ENCODE measurements around the gene ASAP2.

The ASAP2 gene

DNA sequence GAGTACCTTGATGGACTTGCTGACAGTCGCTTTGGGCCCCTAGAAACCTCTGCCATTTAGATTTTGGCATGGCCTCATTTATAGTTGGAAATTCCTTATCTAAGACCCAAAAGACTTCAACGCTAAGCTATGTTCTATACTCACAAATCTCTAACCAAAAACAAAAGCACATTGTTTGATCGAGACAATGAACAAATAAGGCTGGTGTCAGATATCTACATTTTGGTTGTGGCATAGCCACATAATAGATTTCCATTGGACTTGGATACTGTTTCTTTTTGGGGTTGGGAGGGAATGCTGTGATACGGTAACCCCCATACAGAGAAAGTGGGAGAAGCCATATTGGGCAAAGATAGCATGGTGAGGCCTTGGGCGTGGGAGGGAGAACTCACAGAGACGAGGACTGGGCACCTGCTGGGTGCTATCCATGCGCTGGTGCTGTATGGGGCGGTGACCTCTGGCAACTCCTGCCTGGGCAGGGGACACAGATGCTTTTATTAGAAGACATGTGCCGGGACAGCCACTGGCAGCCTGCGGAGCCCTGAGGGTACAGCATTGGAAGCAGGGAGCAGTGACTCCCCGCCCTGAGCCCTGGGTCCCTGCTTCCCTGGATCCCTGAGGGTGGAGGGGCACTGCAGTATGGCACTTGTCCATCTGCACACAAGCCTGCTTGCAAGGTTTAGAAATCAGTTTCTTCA, 97.1 kb downstream of the ASAP2 start:
- Histone ChIP-seq H3K27me3 (no peaks in the 10 kb centered on the region), H3K4me1 (ENCODE audit: control insufficient read depth in 1 of 2, insufficient read depth in 1 of 2, low read depth in 1 of 2, low read length in 1 of 2) (no peaks in the 10 kb centered on the region), H3K9me3 (no peaks in the 10 kb centered on the region), H3K27ac (no peak overlapping the region), H3K36me3 (no peaks in the 10 kb centered on the region), H3K4me3 (ENCODE audit: low read depth in 1 of 2, low read length in 1 of 2) (no peak overlapping the region)
- TF ChIP-seq, protein P1, sequence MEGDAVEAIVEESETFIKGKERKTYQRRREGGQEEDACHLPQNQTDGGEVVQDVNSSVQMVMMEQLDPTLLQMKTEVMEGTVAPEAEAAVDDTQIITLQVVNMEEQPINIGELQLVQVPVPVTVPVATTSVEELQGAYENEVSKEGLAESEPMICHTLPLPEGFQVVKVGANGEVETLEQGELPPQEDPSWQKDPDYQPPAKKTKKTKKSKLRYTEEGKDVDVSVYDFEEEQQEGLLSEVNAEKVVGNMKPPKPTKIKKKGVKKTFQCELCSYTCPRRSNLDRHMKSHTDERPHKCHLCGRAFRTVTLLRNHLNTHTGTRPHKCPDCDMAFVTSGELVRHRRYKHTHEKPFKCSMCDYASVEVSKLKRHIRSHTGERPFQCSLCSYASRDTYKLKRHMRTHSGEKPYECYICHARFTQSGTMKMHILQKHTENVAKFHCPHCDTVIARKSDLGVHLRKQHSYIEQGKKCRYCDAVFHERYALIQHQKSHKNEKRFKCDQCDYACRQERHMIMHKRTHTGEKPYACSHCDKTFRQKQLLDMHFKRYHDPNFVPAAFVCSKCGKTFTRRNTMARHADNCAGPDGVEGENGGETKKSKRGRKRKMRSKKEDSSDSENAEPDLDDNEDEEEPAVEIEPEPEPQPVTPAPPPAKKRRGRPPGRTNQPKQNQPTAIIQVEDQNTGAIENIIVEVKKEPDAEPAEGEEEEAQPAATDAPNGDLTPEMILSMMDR (IDR thresholded peaks at IDR 0.05): no peak

DNA sequence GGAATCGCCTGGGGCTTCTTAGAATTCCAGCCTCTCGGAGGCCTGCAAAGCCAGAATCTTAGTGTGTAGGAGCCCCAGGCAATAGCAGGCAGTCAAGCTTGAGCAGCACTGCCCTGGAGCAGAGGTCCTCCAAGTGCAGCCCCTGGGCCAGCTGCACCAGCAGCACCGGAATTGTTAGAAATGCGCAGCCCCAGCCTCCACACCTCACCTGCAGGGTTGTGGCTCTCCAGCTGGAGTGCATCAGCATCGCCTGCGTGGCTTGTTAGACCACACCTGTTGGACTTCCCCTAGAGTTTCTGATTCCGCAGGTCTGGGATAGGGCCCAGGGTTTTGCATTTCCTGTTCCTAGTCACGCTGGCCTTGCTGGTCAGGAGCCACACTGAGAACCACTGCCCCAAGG, 100.3 kb downstream of the ASAP2 start:
- Histone ChIP-seq H3K4me1 (ENCODE audit: control insufficient read depth in 1 of 2, insufficient read depth in 1 of 2, low read depth in 1 of 2, low read length in 1 of 2) (no peaks in the 10 kb centered on the region), H3K4me3 (ENCODE audit: low read depth in 1 of 2, low read length in 1 of 2) (no peak overlapping the region), H3K27ac (no peak overlapping the region), H3K36me3 (no peaks in the 10 kb centered on the region), H3K27me3 (no peaks in the 10 kb centered on the region), H3K9me3 (no peaks in the 10 kb centered on the region)
- TF ChIP-seq, protein P1 (IDR thresholded peaks at IDR 0.05): no peak

DNA sequence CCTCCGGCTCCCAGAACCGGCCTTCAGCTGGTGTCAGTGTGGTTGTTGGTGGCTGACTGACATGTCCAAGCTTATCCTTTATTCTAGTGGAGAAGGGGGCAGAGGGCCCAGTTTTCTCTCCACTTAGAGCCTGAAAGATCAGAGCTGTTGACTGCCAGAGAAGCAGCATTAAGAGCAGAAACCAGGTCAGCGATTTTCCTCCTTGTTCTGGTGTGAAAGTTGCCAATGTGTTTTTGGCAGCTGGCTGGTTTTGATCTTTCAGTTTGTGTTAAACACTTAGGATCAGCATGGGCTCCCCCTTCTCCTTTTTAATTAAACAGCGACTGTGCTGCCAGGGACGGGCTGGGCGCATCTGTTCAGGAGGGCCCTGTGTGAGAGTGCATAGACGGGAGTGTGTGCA, 100.9 kb downstream of the ASAP2 start:
- Histone ChIP-seq H3K9me3 (no peaks in the 10 kb centered on the region), H3K36me3 (no peaks in the 10 kb centered on the region), H3K27ac (no peak overlapping the region), H3K27me3 (no peaks in the 10 kb centered on the region), H3K4me1 (ENCODE audit: control insufficient read depth in 1 of 2, insufficient read depth in 1 of 2, low read depth in 1 of 2, low read length in 1 of 2) (no peaks in the 10 kb centered on the region), H3K4me3 (ENCODE audit: low read depth in 1 of 2, low read length in 1 of 2) (no peak overlapping the region)
- TF ChIP-seq, protein P1 (IDR thresholded peaks at IDR 0.05): no peak

DNA sequence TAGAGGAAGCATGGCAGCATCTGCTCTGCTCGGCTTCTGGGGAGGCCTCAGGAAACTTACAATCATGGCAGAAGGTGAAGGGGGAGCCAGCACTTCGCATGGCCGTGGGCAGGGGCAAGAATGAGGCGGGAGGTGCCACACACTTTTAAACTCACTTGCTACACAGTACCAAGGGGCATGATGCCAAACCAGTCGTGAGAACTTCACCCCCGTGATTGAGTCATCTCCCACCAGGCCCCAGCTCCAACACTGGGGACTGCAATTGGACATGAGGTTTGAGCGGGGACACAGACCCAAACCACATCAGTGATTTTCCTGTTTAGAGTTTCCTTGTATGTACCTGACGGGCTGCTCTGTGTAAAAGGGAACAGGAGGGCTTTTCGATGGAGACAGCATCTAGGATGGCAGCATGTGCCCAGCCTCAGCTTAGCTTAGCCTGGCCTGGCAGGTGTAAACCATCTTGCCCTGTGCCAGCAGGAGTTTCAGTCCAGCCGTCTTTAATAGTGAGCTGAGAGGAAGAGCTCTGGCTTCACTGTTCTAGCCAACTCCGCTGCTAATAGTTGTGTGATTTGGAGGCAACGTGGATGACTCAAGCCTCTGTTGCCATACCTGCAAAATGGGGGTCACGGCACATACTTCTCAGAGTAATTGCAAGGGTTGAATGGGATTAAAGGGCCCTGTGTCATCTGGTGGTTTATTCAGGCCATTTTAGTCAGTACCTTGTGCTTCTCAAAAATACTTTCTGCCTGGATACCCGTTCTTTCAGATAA, 101.8 kb downstream of the ASAP2 start:
- Histone ChIP-seq H3K36me3 (no peaks in the 10 kb centered on the region), H3K4me3 (ENCODE audit: low read depth in 1 of 2, low read length in 1 of 2) (no peak overlapping the region), H3K9me3 (no peaks in the 10 kb centered on the region), H3K4me1 (ENCODE audit: control insufficient read depth in 1 of 2, insufficient read depth in 1 of 2, low read depth in 1 of 2, low read length in 1 of 2) (no peaks in the 10 kb centered on the region), H3K27ac (no peak overlapping the region), H3K27me3 (no peaks in the 10 kb centered on the region)
- TF ChIP-seq, protein P1 (IDR thresholded peaks at IDR 0.05): no peak

DNA sequence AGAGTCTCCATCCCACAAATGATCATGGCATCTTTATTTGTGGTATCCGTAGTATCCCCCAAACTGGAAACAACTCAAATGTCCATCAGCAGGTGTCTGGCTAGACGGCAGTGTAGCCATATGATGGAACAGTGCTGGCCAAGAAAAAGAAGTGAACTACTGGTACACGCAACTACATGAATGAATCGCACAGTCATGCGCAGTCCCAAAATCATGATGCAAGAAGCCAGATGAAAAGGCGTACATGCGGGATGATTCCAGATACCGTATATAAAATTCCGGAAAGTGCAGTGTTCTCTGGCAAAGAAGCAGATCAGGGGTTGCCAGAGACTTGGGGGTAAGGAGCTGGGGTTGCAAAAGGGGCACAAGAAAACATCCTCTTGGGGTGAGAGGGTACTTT, 102.5 kb downstream of the ASAP2 start:
- H3K36me3 ChIP-seq: no peaks in the 10 kb centered on the region
- no peaks in the 10 kb centered on the region for H3K4me1 ChIP-seq (ENCODE audit: control insufficient read depth in 1 of 2, insufficient read depth in 1 of 2, low read depth in 1 of 2, low read length in 1 of 2)
- TF ChIP-seq, protein P1 (IDR thresholded peaks at IDR 0.05): no peak
- no peak overlapping the region for H3K4me3 ChIP-seq (ENCODE audit: low read depth in 1 of 2, low read length in 1 of 2)
- no peaks in the 10 kb centered on the region for H3K27me3 ChIP-seq
- no peak overlapping the region for H3K27ac ChIP-seq
- H3K9me3 ChIP-seq: no peaks in the 10 kb centered on the region
